Suppressor macrophage treated with lipopolysaccharide for 1 hour (primary cell): ENCODE measurements around the gene PRKAR1B.
A peak's percentile ranks its signal among the peaks of the same experiment; 100 is the strongest.

Experiments used
- DNase-seq, 3 donors: peaks; one replicate each; pipeline ENCODE4 v3.0.0-alpha.2; 2020 to 2022

The PRKAR1B gene

DNA sequence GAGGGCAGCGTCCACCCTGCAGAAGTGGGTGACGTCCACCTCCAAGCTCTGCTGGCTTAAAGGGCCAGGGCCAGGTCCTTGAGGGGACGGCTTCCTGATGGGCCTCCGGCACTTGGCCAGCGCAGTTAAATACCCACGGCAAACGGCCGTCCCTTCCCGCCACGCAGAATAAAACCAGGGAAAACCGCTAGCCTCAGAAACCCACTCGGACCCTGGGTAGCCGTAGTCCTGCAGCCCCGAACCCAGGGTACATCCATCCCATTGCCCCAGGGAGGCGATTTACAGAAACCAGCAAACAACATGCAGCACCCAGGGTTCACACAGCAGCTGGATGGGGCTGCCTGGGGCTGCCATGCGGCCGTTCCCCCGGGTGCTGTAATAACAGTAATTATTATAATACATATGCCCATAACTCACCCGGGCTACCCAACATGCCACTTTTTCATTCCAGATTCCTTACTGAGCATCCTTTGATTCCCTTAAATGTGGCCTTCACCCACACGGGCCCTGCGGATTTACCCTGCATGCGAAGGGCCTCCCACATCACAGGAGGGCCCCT lies 126.0 kb downstream of the PRKAR1B start:
- DNase-seq = no peak

GRCh38 chr7:600149-601035 lies 126.7 kb downstream of the PRKAR1B start:
- DNase-seq = no peak

DNA sequence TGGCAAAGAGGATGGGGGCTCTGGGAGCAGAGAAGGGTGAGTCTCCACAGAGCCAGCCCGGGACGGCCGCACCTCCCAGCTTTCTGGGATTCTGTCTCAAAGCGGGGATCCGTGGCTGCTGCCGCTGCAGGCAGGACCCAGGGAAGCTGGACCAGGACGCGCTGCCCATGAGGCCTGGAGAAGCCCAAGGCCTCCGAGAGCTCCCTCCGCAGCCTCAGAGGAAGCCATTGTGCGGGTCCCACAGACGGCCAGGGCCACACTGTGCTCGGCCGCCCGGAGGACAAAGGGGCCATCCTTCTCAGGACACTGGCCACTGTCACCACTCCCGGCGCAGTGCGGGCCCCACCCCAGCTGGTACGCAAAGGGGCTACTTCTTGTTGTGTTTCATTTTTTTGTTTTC lies 128.2 kb downstream of the PRKAR1B start:
- DNase-seq = no peak

GRCh38 chr7:597348-598178 lies 129.5 kb downstream of the PRKAR1B start:
- no peak for DNase-seq

DNA sequence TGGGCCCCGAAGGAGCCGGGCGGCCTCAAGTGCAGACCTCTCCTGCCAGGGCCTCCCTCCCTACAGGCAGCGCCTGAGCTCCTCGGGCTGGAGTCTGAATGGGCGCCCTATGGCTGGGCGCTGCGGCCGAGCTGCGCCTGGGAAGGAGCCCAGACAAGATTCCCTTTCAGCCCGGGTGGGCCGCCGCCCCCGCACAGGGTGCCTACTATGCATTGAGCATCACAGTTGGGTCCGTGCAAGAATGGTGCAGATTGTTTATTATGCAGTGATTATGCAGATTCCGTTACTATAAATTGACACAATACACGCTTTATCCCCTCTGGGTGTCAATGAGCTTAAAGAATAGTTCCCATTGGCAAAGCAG lies 130.3 kb downstream of the PRKAR1B start:
- no peak for DNase-seq

DNA sequence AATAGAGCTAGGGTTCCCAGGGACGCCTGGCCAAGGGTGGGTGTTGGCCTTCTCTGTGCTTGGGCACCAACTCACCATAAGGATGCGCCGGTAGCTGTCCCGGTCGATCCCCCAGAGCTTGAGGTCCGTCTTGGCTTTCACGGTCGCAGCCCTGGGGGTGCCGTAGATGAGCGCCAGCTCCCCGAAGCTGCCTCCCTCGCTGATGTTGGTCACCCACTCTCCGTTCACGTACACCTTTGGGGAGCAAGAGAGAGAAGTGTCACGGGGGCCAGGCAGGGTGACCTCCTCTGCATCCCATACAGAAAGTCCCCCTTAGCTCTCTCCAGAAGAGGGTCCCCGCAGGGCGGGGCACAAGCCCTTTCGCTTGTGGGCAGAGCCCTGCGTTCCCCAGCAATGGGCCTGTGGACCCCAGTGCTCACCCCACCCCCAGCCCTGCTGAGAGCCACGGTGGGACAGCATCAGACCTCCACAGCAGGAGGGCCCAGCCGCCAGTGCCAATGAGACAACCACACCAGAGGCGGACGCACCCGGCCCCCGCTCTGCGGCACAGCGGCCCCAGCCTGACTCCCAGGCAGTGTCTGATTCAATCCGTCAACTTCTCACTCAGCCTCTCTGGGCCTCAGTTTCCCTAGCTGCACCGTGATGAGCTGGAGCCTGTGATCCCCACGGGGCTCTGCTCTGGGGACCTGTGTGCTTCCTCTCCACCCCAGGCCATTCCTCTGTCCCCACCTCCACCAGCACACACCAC lies 130.8 kb downstream of the PRKAR1B start:
- DNase-seq = no peak

- no peak for DNase-seq
Measured at GRCh38 chr7:595621-596010, 131.5 kb downstream of the PRKAR1B start.

DNA sequence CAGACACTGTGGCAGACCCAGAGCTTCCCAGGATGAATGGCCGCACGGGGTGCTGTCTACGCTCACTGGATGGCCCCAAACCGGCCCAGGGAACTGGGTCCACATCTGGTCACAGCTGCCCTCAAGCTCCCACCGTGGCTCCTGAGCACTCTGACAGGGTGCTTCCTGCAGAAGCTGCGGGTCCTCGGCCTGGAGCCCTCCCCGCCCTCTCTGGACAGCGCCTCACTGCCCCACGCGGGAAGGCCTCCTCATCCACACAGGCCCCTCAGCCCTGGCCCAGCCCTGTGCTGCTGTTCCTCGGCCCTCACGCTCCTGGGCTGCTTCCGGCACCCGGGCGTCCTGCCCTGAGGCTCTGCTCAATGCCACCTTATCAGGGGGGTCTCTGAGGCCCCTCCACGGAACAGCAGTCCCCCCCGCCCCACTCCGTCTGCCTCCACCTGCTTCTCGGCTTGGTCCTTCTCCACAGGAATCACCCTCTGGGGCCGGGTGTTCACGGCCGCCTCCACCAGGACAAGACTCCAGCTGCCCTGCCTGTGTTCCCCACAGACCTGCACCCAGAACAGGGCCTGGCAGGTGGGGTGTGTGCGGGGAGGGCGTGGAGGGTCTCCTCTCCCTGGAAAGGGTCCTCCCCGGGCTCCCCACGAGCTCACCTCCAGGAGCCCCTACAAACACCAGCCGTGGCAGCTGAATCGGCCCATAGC lies 132.0 kb downstream of the PRKAR1B start:
- DNase-seq = no peak

GRCh38 chr7:594212-594913 lies 132.7 kb downstream of the PRKAR1B start:
- no peak for DNase-seq

- peak; percentile 86 to 88 (median 86) for DNase-seq
Measured at GRCh38 chr7:593324-594115, 133.6 kb downstream of the PRKAR1B start.

DNA sequence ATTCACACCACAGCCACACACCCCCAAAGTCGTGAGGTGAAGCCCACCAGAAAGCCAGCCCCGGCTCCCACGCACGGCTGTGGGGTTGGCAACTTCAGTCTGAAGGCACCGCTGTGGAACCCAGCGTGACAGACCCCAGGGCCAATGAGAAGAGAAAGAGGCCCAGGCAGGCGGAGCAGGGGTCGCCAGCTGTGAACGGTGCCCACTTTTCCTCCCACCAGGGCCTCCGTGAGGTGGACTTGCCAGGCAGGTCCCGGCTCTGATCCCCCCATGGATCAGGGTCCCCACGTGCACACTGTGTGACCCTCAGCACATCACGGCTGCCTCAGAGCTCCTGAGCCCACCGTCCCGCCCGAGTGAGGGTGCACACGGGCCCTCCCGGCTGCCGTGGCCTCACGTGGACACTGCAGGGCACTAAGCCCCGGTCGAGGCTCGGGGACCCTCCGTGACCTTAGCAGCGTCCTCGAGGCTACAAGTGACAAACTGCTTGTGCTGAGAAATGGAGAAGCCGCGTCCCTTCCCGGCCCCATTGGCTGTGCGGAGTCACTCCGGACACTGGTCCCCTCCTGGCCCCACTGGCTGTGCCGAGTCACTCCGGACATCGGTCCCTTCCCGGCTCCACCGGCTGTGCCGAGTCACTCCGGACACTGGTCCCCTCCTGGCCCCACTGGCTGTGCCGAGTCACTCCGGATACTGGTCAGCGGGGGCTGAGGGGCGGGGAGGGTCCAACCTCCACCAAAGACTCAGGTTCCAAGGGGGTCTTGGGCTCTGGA lies 135.0 kb downstream of the PRKAR1B start:
- no peak for DNase-seq

- DNase-seq = no peak
Measured at GRCh38 chr7:590731-591551, 136.1 kb downstream of the PRKAR1B start.

- no peak for DNase-seq
Measured at GRCh38 chr7:589781-590575, 137.1 kb downstream of the PRKAR1B start.

GRCh38 chr7:587767-588166 lies 139.3 kb downstream of the PRKAR1B start:
- no peak for DNase-seq

- DNase-seq = no peak
Measured at GRCh38 chr7:586494-586893, 140.6 kb downstream of the PRKAR1B start.

- DNase-seq = no peak
Measured at GRCh38 chr7:585873-586272, 141.2 kb downstream of the PRKAR1B start.

GRCh38 chr7:585229-585711 lies 141.8 kb downstream of the PRKAR1B start:
- no peak for DNase-seq

- no peak for DNase-seq
Measured at GRCh38 chr7:584820-585219, 142.3 kb downstream of the PRKAR1B start.
